Measurements from ENCODE around the gene BCL3. TPM values are rescaled to one million over a fixed set of nuclear protein-coding genes. Genes with fewer than 3 reads are reported as not detected.

BCL3 gene
- total RNA-seq, 6 experiments from 2014 or later, result 24.1 to 95.6 (median 31.3) TPM

GRCh38 chr19:44703336-44704078 lies 45.0 kb upstream of the BCL3 start:
- no peaks in the 10 kb centered on the region for H3K36me3 ChIP-seq
- intact Hi-C loops (cut with DNase I), result no loop called here
- H3K27ac ChIP-seq, result no peak overlapping the region
- H3K4me3 ChIP-seq, result no peak overlapping the region
- H3K9me3 ChIP-seq, result no peaks in the 10 kb centered on the region
- no peak for TF ChIP-seq POLR2A (IDR thresholded peaks at IDR 0.05)
- TF ChIP-seq, protein P1, sequence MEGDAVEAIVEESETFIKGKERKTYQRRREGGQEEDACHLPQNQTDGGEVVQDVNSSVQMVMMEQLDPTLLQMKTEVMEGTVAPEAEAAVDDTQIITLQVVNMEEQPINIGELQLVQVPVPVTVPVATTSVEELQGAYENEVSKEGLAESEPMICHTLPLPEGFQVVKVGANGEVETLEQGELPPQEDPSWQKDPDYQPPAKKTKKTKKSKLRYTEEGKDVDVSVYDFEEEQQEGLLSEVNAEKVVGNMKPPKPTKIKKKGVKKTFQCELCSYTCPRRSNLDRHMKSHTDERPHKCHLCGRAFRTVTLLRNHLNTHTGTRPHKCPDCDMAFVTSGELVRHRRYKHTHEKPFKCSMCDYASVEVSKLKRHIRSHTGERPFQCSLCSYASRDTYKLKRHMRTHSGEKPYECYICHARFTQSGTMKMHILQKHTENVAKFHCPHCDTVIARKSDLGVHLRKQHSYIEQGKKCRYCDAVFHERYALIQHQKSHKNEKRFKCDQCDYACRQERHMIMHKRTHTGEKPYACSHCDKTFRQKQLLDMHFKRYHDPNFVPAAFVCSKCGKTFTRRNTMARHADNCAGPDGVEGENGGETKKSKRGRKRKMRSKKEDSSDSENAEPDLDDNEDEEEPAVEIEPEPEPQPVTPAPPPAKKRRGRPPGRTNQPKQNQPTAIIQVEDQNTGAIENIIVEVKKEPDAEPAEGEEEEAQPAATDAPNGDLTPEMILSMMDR (IDR thresholded peaks at IDR 0.05), result no peak
- DNase-seq (no peak), ATAC-seq (no peak)
- H3K27me3 ChIP-seq, result no peaks in the 10 kb centered on the region
- H3K4me1 ChIP-seq, result no peaks in the 10 kb centered on the region
- 50% methylated on average over 2 of the region's 28 CpGs for WGBS (ENCODE audit: insufficient coverage, low coverage, low lambda C conversion rate, missing lambda C conversion rate)

DNA sequence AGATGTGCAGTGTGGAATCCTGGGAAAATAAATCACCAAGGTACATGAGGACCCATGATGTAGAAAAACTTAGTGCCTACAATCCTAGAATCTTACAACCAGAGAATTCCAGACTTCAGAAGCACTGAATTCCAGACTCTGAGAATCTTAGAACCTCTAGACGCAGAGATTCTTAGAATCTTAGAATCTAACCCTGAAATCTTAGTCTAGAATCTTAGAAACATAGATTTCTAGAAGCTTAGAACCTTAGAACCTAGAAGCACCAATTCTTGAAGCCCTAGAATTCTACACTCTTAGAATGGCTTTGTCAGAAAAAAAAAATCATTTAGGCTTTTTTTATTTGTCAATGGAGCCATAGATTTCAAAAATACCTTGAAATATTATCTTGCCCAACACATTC lies 43.5 kb upstream of the BCL3 start:
- ATAC-seq, result no peak
- no peak for TF ChIP-seq POLR2A (IDR thresholded peaks at IDR 0.05)
- TF ChIP-seq, protein P1 (IDR thresholded peaks at IDR 0.05), result no peak
- intact Hi-C loops (cut with DNase I), result no loop called here

GRCh38 chr19:44705502-44706010 lies 43.0 kb upstream of the BCL3 start:
- intact Hi-C loops (cut with DNase I), result no loop called here
- WGBS (ENCODE audit: insufficient coverage, low coverage, low lambda C conversion rate, missing lambda C conversion rate), result 83% methylated on average over 8 of the region's 12 CpGs
- Histone ChIP-seq H3K4me3 (no peak overlapping the region), H3K9me3 (no peaks in the 10 kb centered on the region), H3K27ac (no peak overlapping the region), H3K4me1 (no peaks in the 10 kb centered on the region), H3K27me3 (no peaks in the 10 kb centered on the region), H3K36me3 (no peaks in the 10 kb centered on the region)
- TF ChIP-seq, protein P1 (IDR thresholded peaks at IDR 0.05), result no peak
- no peak for TF ChIP-seq POLR2A (IDR thresholded peaks at IDR 0.05)
- ATAC-seq, result no peak
- DNase-seq, result no peak

More for the DNA sequence above, 43.5 kb upstream of the BCL3 start:
- Histone ChIP-seq H3K4me1 (no peaks in the 10 kb centered on the region), H3K27me3 (no peaks in the 10 kb centered on the region), H3K36me3 (no peaks in the 10 kb centered on the region), H3K27ac (no peak overlapping the region), H3K9me3 (no peaks in the 10 kb centered on the region), H3K4me3 (no peak overlapping the region)
- 88% methylated on average over 1 of the region's 1 CpG for WGBS (ENCODE audit: insufficient coverage, low coverage, low lambda C conversion rate, missing lambda C conversion rate)
- DNase-seq, result no peak

- Histone ChIP-seq H3K27me3 (no peaks in the 10 kb centered on the region), H3K36me3 (no peaks in the 10 kb centered on the region), H3K9me3 (no peaks in the 10 kb centered on the region), H3K4me3 (no peak overlapping the region), H3K4me1 (no peaks in the 10 kb centered on the region), H3K27ac (no peak overlapping the region)
- intact Hi-C loops (cut with DNase I), result no loop called here
- TF ChIP-seq POLR2A (IDR thresholded peaks at IDR 0.05), result no peak
- TF ChIP-seq, protein P1 (IDR thresholded peaks at IDR 0.05), result no peak
- DNase-seq, result no peak
- WGBS (ENCODE audit: insufficient coverage, low coverage, low lambda C conversion rate, missing lambda C conversion rate), result 80% methylated on average over 1 of the region's 6 CpGs
- no peak for ATAC-seq
Measured at GRCh38 chr19:44706506-44707236, 41.8 kb upstream of the BCL3 start.
